HuH-7 (cell line): ENCODE measurements around the gene DUS2.
"Not testable (repeated sequence)": the region's sequence is repeated elsewhere in the genome, so short reads cannot be mapped to it uniquely, and the experiment has no call there.

Experiments used
- DNase-seq: peaks from one replicate; pipeline ENCODE4 v3.0.0; 2011; ENCODE audit warnings: low spot score

Gene DUS2

GRCh38 chr16:68091380-68092261 is 68.5 kb downstream of the DUS2 start:
- DNase-seq, result no peak

DNA sequence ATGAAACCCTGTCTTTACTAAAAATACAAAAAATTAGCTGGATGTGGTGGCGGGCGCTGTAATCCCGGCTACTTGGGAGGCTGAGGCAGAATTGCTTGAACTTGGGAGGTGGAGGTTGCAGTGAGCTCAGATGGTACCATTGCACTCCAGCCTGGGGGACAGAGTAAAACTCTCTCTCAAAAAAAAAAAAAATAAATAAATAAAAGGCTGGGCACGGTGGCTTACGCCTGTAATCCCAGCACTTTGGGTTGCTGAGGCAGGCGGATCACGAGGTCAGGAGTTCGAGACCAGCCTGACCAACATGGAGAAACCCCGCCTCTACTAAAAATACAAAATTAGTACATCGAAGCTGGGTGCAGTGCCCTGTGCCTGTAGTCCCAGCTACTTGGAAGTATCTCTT is 69.2 kb downstream of the DUS2 start:
- not testable (repeated sequence) for DNase-seq

DNA sequence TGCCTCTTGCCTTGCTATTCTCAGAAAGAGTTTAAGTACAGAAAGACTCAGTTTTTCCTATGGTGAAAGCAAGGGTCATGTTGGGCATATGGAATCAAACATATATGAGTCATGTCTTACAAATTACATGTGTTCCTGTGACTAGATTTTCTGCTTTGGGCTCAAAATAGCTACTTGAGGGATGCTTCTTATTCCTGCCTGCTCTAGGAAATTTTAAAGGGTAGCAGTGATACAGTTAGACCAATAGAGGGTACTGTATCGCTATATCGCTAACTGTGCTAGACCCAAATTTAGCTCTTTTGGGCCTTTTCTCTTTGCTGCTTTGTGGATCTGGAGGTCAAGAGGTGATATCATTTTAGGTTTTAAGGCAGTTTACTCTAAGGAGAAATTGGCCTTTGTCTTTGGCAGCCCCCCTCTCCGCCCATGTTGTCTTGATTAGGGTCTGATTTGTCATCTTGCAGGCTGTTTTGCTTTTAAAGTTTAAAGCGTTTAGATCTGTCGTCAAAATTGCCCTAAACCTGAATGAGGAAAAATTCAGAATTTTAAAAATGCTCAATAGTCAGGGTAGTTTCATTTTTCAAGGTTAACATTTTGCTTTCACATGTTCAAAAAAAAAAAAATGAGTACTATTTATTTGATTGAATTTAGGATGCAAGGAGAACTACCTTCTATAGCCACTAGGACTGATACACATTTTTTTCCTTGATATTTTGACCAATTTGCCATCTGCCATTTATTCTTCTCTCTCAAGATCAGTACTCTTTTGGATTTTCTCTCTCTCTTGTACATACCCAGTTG is 70.9 kb downstream of the DUS2 start:
- no peak for DNase-seq

- DNase-seq, result no peak
These were observed 71.5 kb downstream of the DUS2 start for GRCh38 chr16:68094614-68094934.

GRCh38 chr16:68096491-68096890 is 73.4 kb downstream of the DUS2 start:
- DNase-seq, result no peak

- DNase-seq, result no peak
These were observed 74.0 kb downstream of the DUS2 start for GRCh38 chr16:68097088-68097487.

DNA sequence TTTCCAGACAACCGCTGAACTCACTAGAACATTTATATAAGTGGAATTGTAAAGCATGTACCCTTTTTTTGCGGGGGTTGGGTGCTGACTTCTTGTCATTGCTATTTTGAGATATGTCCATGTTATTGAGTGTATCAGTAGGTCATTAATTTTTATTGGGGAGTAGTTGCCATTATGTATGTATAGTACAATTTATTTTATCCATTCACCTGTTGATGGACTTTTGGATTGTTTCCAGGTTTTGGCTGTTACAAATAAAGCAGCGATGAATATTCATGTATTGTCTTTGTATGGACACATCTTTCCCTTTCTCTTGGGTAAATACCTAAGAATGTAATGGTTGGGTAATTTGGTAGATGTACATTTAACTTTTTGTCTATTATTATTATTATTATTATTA is 74.8 kb downstream of the DUS2 start:
- DNase-seq, result no peak

DNA sequence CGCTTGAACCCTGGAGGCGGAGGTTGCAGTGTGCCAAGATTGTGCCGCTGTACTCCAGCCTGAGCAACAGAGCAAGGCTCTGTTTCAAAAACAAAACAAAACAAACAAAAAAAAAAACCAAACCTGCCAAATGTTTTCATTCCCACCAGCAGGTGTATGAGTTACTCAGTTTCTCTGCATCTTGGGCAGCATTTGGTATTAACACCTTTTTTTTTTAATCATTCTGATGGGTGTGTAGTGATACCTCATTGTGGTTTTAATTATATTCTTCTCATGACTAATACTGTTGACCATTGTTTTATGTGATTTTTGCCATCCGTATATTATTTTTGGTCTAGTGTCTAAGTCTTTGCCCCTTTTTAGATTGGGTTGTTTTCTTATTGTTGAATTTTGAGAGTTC is 77.4 kb downstream of the DUS2 start:
- DNase-seq, result no peak

- no peak for DNase-seq
These were observed 82.5 kb downstream of the DUS2 start for GRCh38 chr16:68105611-68106010.

- DNase-seq, result not testable (repeated sequence)
These were observed 84.3 kb downstream of the DUS2 start for GRCh38 chr16:68107230-68107928.

- not testable (repeated sequence) for DNase-seq
These were observed 86.1 kb downstream of the DUS2 start for GRCh38 chr16:68109156-68109555.

DNA sequence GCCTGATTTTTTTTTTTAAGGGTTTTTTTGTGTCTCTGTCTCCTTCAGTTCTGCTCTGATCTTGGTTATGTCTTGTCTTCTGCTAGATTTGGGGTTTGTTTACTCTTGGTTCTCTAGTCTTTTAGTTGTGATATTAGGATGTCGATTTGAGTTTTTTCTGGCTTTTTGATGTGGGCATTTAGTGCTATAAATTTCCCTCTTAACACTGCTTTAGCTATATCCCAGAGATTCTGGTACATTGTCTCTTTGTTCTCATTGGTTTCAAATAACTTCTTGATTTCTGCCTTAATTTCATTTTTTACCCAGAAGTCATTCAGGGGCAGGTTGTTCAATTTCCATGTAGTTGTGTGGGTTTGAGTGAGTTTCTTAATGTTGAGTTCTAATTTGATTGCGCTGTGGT is 87.5 kb downstream of the DUS2 start:
- not testable (repeated sequence) for DNase-seq

DNA sequence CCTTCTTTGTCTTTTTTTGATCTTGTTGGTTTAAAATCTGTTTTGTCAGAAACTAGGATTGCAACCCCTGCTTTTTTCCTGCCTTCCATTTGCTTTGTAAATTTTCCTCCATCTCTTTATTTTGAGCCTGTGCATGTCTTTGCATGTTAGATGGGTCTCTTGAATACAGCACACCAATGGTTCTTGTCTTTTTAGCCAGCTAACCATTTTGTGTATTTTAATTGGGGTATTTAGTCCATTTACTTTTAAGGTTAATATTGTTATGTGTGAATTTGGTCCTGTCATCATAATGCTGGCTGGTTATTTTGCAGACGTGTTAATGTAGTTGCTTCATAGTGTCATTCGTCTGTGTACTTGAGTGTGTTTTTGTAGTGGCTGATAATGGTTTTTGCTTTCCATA is 88.3 kb downstream of the DUS2 start:
- DNase-seq, result no peak

GRCh38 chr16:68113059-68113761 is 90.1 kb downstream of the DUS2 start:
- DNase-seq, result no peak

DNA sequence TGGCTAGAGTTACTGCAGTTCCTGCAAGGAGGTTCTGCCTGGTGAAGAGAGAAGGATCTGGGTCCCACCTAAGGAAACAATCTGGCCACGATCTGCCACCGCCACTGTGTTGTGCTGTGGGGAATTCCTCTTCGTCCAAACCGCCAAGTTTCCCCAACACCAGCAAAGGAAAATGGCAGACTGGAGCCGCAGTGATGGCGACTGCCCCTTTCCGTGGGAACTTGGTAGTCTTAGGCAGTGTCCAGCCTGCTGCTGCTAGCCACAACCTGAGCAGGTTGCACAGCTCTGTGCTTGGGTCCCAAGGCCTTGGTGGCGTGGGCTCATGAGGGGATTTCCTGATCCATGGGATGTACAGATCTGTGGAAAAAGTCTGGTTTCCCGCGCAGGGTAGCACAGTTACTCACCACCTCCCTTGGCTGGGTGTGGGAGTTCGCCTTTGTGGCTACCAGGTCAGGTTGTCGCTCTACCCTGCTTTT is 90.7 kb downstream of the DUS2 start:
- no peak for DNase-seq

DNA sequence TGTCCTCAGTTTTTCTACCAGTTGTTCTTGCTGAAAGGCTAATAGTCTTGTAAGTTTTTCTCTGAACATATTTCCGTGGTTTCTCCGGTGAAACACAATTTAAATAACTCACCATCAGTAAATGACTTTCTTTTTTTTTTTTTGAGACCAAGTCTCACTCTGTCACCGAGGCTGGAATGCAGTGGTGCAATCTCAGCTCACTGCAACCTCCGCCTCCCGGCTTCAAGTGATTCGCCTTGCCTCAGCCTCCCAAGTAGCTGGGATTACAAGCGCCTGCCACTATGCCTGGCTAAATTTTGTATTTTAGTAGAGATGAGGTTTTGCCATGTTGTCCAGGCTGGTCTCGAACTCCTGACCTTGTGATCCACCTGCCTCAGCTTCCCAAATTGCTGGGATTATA is 91.9 kb downstream of the DUS2 start:
- not testable (repeated sequence) for DNase-seq

- no peak for DNase-seq
These were observed 92.8 kb downstream of the DUS2 start for GRCh38 chr16:68115851-68116250.

GRCh38 chr16:68116256-68116867 is 93.3 kb downstream of the DUS2 start:
- DNase-seq, result no peak

DNA sequence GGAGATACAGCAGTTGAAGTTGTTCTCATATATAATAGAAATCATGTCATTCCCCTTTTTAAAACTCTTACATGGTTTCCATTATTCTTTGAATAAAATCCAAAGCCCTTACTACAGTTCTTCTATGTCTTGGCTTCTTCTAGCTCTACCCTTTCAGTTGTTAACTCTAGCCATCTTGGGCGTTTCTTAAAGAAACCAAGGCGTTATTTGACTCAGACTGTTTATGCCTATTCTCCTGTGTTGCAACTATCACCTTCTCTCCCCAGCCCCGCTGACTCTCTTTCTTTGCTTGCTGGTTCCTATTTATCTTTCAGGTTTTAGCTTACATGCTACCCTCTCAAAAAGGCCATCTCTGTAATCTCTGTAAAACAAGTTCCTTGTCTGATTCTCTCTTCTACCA is 94.8 kb downstream of the DUS2 start:
- DNase-seq, result no peak

DNA sequence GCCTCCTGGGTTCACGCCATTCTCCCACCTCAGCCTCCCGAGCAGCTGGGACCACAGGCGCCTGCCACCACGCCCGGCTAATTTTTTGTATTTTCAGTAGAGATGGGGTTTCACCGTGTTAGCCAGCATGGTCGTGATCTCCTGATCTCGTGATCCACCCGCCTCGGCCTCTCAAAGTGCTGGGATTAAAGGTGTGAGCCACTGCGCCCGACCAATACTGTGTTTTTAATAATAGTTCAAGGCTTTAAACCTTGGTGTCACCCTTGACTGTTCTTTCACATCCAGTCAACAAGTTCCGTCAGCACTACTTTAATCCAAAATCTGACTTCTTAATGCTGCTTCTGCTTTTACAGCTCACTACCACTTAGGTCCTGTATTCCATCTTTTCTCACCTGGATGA is 95.9 kb downstream of the DUS2 start:
- not testable (repeated sequence) for DNase-seq

DNA sequence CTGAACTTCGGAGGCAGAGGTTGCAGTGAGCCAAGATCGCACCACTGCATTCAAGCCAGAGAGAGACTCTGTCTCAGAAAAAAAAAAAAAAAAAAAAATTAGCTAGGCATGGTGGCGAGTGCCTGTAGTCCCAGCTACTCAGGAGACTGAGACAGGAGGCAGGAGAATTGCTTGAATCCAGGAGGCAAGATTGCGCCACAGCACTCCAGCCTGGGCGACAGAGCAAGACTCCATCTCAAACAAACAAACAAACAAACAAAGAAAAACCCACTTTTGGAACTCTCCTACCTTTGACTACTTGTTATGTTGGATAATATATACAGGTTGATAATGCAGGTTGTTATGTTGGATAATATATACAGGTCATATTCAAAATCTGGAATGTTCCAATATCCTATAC is 97.4 kb downstream of the DUS2 start:
- DNase-seq, result not testable (repeated sequence)

DNA sequence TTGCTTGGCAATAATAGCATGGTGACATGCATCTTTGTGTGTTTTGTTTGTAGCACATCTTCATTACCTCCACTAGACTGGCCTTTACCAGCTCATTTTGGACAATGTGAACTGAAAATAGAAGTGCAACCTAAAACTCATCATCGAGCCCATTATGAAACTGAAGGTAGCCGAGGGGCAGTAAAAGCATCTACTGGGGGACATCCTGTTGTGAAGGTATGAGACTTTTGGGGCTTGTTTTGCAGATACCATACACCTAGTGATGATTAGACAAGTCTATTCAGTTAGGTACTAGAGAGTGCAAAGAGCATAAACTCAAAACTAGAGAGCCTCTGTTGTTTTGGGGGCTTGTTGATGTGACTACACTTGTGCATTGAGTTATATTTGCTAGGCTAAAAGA is 103.3 kb downstream of the DUS2 start:
- DNase-seq, result no peak
